Neural cell (in vitro differentiated cells): ENCODE measurements around the gene PRKCE.

Experiments
- CTCF ChIP-seq: fragments of 450-650 bp; IDR thresholded peaks from 2 replicates; pipeline ENCODE4 v1.5.1; 2014; ENCODE audit warnings: antibody characterized with exemption, mild to moderate bottlenecking, moderate library complexity; ENCODE audit not compliant: poor library complexity, severe bottlenecking
- EP300 ChIP-seq: fragments of 450-650 bp; conservative IDR thresholded peaks from 2 replicates; pipeline ENCODE4 v1.6.1; 2014; ENCODE audit warnings: antibody characterized with exemption, mild to moderate bottlenecking, moderate library complexity; ENCODE audit not compliant: poor library complexity, severe bottlenecking

GRCh38 chr2:46127176-46127575, 475.7 kb downstream of the PRKCE start:
- TF ChIP-seq CTCF (no peak), EP300 (no peak)
